CD4-positive, CD25-positive, alpha-beta regulatory T cell (primary cell): ENCODE results near the gene SREBF2. TPM values are rescaled to one million over a fixed set of nuclear protein-coding genes. Genes with fewer than 3 reads are reported as not detected.

Experiments
- ATAC-seq, 2 donors: fragments of 150-1000 bp; cut with Tn5 transposase; one replicate each; pipeline ENCODE4 v1.10.0; 2021; ENCODE audit warnings: low read depth in 2 of 2, moderate number of reproducible peaks in 2 of 2, moderate library complexity in 1 of 2
- DNase-seq, 3 donors: peaks; one replicate each; pipeline versions ENCODE4 v3.0.0 to v3.0.0-alpha.2; 2012 to 2022; ENCODE audit warnings: mixed read lengths in 1 of 3
- H3K27ac ChIP-seq: one replicate; pipeline ENCODE4 v1.7.0; 2013; ENCODE audit warnings: mild to moderate bottlenecking, low read length; ENCODE audit not compliant: insufficient read depth, poor library complexity, severe bottlenecking
- H3K27me3 ChIP-seq: one replicate; pipeline ENCODE4 v1.7.0; 2013; ENCODE audit warnings: low read length; ENCODE audit not compliant: control insufficient read depth, insufficient read depth
- H3K36me3 ChIP-seq: one replicate; pipeline ENCODE4 v1.7.0; 2013; ENCODE audit warnings: mild to moderate bottlenecking, low read length, moderate library complexity; ENCODE audit not compliant: control insufficient read depth, insufficient read depth
- H3K4me1 ChIP-seq: 2 replicates; pipeline ENCODE4 v1.7.0; 2013; ENCODE audit warnings: mild to moderate bottlenecking, low read length; ENCODE audit not compliant: insufficient read depth, control insufficient read depth, poor library complexity, severe bottlenecking
- H3K4me3 ChIP-seq: one replicate; pipeline ENCODE4 v1.7.0; 2013; ENCODE audit warnings: low read depth, mild to moderate bottlenecking, low read length, moderate library complexity
- H3K9me3 ChIP-seq, 2 experiments: 1 replicate in 1 of 2; 2 replicates in 1 of 2; pipeline ENCODE4 v1.7.0; 2013; ENCODE audit warnings: low read length in 2 of 2, mild to moderate bottlenecking in 1 of 2, moderate library complexity in 1 of 2; ENCODE audit not compliant: control insufficient read depth in 2 of 2
- H3K27ac Mint-ChIP-seq, 3 donors: one replicate each; pipeline ENCODE4 v1.8.0; 2020 to 2022; ENCODE audit warnings: mild to moderate bottlenecking in 3 of 3, mixed read lengths in 3 of 3, moderate library complexity in 2 of 3
- H3K27me3 Mint-ChIP-seq: one replicate; pipeline ENCODE4 v1.8.0; 2022; ENCODE audit warnings: mild to moderate bottlenecking, mixed read lengths
- H3K36me3 Mint-ChIP-seq: one replicate; pipeline ENCODE4 v1.8.0; 2020; ENCODE audit warnings: mixed read lengths
- H3K4me1 Mint-ChIP-seq, 4 donors: one replicate each; pipeline ENCODE4 v1.8.0; 2020 to 2022; ENCODE audit warnings: mixed read lengths in 4 of 4, mild to moderate bottlenecking in 1 of 4
- H3K4me3 Mint-ChIP-seq, 4 donors: one replicate each; pipeline ENCODE4 v1.8.0; 2020 to 2022; ENCODE audit warnings: mild to moderate bottlenecking in 4 of 4, mixed read lengths in 4 of 4, moderate library complexity in 3 of 4
- H3K9me3 Mint-ChIP-seq, 7 donors: one replicate each; pipeline ENCODE4 v1.8.0; 2020 to 2022; ENCODE audit warnings: mixed read lengths in 7 of 7, mild to moderate bottlenecking in 3 of 7, moderate library complexity in 2 of 7
- polyA plus RNA-seq, 4 donors: library from polyadenylated mRNA; unstranded; fragments of 300-500 nt; fragmentation: Illumina TruSeq; gene quantifications; one replicate each; pipeline ENCODE4 v1.2.3, GENCODE V29; 2021
- total RNA-seq: library from RNA; stranded (reverse); gene quantifications from one replicate; pipeline ENCODE4 v1.2.3, GENCODE V29; 2022

Gene SREBF2
- total and polyA plus RNA-seq, 5 donors from 2014 or later = 12.8 to 98.6 (median 13.8) TPM

GRCh38 chr22:41900652-41901312 lies 67.9 kb downstream of the SREBF2 start:
- H3K9me3 ChIP-seq = no peaks in the 10 kb centered on the region
- H3K27ac ChIP-seq = no peak overlapping the region
- Mint-ChIP-seq H3K27ac (no peak overlapping the region), H3K36me3 (peaks cover 22% of the 10 kb centered on the region), H3K4me3 (no peak overlapping the region), H3K4me1 (no peaks in the 10 kb centered on the region), H3K27me3 (no peaks in the 10 kb centered on the region), H3K9me3 (no peaks in the 10 kb centered on the region)
- no peaks in the 10 kb centered on the region for H3K4me1 ChIP-seq
- no peak overlapping the region for H3K4me3 ChIP-seq
- DNase-seq (no peak), ATAC-seq (no peak)
- H3K27me3 ChIP-seq = no peaks in the 10 kb centered on the region
- H3K36me3 ChIP-seq = peaks cover 46% of the 10 kb centered on the region

DNA sequence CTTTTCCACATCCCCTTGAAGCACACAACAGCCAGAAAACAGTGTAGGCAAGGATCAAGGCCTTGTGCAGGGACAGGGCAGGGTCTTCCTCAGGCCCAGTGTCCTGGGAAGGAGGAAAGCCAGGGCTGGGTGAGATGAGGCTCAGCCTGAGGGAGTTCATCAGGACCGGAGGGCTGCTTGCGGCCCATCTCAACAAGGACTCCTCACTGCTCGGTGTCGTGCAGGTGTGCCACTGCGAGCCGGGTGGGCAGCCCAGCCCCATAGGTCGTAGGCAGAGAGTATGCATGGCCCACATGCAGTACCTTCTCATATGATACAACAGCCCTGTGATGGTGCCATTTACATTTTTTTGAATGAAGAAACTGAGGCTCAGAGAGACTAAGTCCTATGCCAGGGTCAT lies 69.1 kb downstream of the SREBF2 start:
- no peaks in the 10 kb centered on the region for H3K9me3 ChIP-seq
- no peak overlapping the region for H3K4me3 Mint-ChIP-seq
- H3K36me3 Mint-ChIP-seq = peaks cover 18% of the 10 kb centered on the region
- DNase-seq (no peak), ATAC-seq (no peak)
- no peak overlapping the region for H3K27ac ChIP-seq
- peak overlapping the region in 1 of 3 donors; percentile 59 for H3K27ac Mint-ChIP-seq
- H3K4me1 Mint-ChIP-seq = peaks cover 0 to under 1% (median 0%) of the 10 kb centered on the region in 4 donors
- no peaks in the 10 kb centered on the region for H3K27me3 ChIP-seq
- no peak overlapping the region for H3K4me3 ChIP-seq
- H3K27me3 Mint-ChIP-seq = no peaks in the 10 kb centered on the region
- no peaks in the 10 kb centered on the region for H3K4me1 ChIP-seq
- peaks cover 42% of the 10 kb centered on the region for H3K36me3 ChIP-seq
- no peaks in the 10 kb centered on the region for H3K9me3 Mint-ChIP-seq

- DNase-seq = no peak
- H3K9me3 Mint-ChIP-seq = no peaks in the 10 kb centered on the region
- no peaks in the 10 kb centered on the region for H3K27me3 Mint-ChIP-seq
- no peak overlapping the region for H3K4me3 Mint-ChIP-seq
- no peaks in the 10 kb centered on the region for H3K9me3 ChIP-seq
- peaks cover 33% of the 10 kb centered on the region for H3K36me3 ChIP-seq
- no peak for ATAC-seq
- H3K36me3 Mint-ChIP-seq = peaks cover 16% of the 10 kb centered on the region
- peaks cover 6% of the 10 kb centered on the region for H3K4me1 ChIP-seq
- H3K27ac Mint-ChIP-seq = no peak overlapping the region
- no peaks in the 10 kb centered on the region for H3K27me3 ChIP-seq
- H3K4me3 ChIP-seq = no peak overlapping the region
- H3K4me1 Mint-ChIP-seq = peaks cover 0 to 7% (median 0%) of the 10 kb centered on the region in 4 donors
- no peak overlapping the region for H3K27ac ChIP-seq
Measured at GRCh38 chr22:41902932-41903421, 70.1 kb downstream of the SREBF2 start.

DNA sequence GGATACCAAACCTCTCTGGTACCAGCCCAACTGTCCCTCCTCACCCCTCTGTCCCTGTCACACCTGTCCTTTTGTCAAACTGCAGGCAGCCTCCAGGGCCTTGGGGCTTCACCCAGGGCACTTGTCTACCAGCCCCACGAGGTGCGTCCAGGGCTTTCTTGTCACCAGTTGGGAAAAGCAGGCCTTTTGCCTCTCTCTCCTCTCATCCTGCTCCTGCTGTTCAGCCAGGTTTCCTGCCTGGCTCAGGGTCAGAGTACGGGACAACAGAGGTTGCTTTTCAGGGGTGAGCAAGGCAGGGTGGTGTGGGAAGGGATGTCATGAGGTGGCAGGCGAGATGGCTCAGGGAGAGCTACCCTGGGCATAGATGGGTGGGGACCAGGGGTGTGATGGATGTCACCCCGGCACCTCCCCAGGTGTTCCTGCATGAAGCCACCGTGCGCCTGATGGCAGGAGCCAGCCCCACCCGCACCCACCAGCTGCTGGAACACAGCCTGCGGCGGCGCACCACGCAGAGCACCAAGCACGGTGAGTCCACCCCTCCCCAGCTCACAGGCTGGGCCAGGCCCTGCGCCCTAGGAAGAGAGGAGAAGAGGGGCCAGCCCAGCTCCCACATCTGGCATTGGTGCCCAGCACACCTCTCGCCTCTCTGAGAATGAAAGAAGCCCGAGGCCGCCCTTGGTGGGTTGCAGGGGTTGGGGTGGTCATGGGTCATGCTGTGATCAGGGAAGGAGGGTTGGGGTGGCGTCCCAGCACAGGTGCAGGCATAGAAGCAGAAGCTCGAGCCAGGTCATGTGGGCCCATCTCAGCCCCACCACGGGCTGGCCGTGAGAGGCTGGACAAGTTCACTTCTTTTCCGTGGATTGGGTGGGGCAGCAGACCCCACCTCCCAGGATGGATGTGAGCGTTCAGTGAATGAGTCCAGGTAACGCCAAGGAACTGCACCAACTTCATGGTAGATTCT lies 71.8 kb downstream of the SREBF2 start:
- H3K27ac ChIP-seq = no peak overlapping the region
- Mint-ChIP-seq H3K36me3 (peaks cover 13% of the 10 kb centered on the region), H3K27me3 (peaks cover 13% of the 10 kb centered on the region), H3K4me3 (no peak overlapping the region), H3K9me3 (no peaks in the 10 kb centered on the region), H3K27ac (no peak overlapping the region), H3K4me1 (peaks cover 0 to 24% (median 8%) of the 10 kb centered on the region in 4 donors)
- DNase-seq = no peak
- H3K36me3 ChIP-seq = peaks cover 18% of the 10 kb centered on the region
- H3K27me3 ChIP-seq = no peaks in the 10 kb centered on the region
- no peak for ATAC-seq
- H3K4me1 ChIP-seq = peaks cover 23% of the 10 kb centered on the region
- H3K4me3 ChIP-seq = no peak overlapping the region
- no peaks in the 10 kb centered on the region for H3K9me3 ChIP-seq

DNA sequence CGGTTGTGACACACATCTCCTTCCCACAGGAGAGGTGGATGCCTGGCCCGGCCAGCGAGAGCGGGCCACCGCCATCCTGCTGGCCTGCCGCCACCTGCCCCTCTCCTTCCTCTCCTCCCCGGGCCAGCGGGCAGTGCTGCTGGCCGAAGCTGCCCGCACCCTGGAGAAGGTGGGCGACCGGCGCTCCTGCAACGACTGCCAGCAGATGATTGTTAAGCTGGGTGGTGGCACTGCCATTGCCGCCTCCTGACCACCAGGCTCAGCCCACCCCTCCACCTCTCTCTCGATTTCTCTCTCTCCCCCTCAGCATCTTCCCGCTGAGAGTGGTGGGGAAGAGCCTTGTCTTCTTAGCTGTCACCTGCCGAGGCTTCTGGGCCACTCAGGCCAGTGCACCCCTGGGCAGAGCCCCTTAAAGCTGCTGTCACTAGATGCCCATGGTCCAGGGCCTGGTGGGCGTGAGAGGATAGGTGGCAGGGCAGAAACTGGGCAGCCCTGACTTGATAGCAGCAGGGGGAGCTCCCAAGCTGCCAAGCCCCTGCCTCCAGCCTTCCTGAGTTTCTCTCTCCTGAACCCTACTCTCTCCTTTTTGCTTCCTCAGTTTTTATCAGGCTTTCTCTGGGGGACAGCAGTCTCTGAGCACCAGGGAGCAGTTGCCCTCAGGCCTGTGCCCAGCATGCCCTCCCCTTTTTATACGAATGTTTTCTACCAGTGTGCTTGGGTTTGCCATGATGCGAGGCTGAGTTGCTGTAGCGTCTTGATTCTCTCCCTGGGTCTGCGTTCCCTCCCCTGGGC lies 72.7 kb downstream of the SREBF2 start:
- H3K36me3 ChIP-seq = peaks cover 10% of the 10 kb centered on the region
- ATAC-seq (no peak), DNase-seq (no peak)
- H3K27ac ChIP-seq = no peak overlapping the region
- Mint-ChIP-seq H3K27me3 (peaks cover 16% of the 10 kb centered on the region), H3K27ac (no peak overlapping the region), H3K36me3 (peaks cover 13% of the 10 kb centered on the region), H3K4me3 (no peak overlapping the region), H3K4me1 (peaks cover 0 to 24% (median 8%) of the 10 kb centered on the region in 4 donors), H3K9me3 (no peaks in the 10 kb centered on the region)
- peaks cover 32% of the 10 kb centered on the region for H3K4me1 ChIP-seq
- H3K9me3 ChIP-seq = no peaks in the 10 kb centered on the region
- no peak overlapping the region for H3K4me3 ChIP-seq
- H3K27me3 ChIP-seq = no peaks in the 10 kb centered on the region

DNA sequence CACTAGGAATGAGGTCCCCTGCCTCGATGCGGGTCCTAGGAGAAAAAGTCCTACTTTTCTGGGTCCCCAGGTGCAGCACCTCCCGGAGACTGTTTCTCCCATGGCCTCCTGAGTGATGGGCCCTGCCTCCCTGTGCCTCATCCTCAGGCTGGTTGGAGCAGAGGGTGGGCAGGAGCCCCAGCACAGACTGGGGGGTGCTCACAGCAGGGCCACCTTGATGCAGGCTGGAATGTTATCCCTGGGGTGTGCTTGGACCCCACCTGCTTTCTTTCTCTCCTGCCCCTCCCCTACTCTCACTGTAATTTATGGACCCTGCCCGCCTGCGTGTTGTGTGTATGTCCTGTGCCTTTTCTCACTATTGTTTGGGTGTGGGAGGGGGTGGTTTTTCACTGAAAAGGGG lies 73.9 kb downstream of the SREBF2 start:
- H3K36me3 Mint-ChIP-seq = peaks cover 11% of the 10 kb centered on the region
- H3K4me3 ChIP-seq = no peak overlapping the region
- H3K4me1 Mint-ChIP-seq = peaks cover 0 to 31% (median 8%) of the 10 kb centered on the region in 4 donors
- H3K36me3 ChIP-seq = peaks cover 10% of the 10 kb centered on the region
- ATAC-seq (no peak), DNase-seq (no peak)
- H3K27me3 ChIP-seq = no peaks in the 10 kb centered on the region
- peak overlapping the region in 1 of 3 donors; percentile 71 for H3K27ac Mint-ChIP-seq
- H3K27ac ChIP-seq = no peak overlapping the region
- peaks cover 0 to 3% (median 0%) of the 10 kb centered on the region in 7 donors for H3K9me3 Mint-ChIP-seq
- H3K4me3 Mint-ChIP-seq = no peak overlapping the region
- no peaks in the 10 kb centered on the region for H3K9me3 ChIP-seq
- peaks cover 40% of the 10 kb centered on the region for H3K4me1 ChIP-seq
- H3K27me3 Mint-ChIP-seq = peaks cover 25% of the 10 kb centered on the region
